Fibroblast of upper back skin (primary cell): Measurements from ENCODE around the gene TMEM138.

Experiments
- DNase-seq: peaks from one replicate; pipeline ENCODE4 v3.0.0-alpha.2; 2013

Gene TMEM138

DNA sequence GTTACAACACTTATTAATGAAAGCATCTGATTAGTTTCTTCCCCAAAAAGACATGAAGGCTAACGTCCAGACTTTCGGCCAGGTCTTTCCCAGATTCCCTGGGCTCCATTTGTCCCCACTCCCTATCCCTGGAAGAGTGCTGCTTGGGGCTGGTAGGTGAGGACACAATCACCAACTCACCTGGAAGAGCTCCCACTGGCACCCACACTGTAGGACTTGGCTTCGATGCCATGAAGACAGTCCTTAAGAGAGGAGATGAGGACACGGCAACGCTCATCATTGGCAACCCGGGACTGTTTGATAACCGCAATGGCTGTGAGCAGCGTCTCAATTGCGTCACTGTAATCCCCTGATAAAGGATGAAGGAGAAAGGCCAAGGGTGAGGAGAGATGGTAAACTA, 49.4 kb downstream of the TMEM138 start:
- DNase-seq, result no peak

GRCh38 chr11:61413496-61413895, 51.3 kb downstream of the TMEM138 start:
- no peak for DNase-seq

- no peak for DNase-seq
Measured at GRCh38 chr11:61414547-61414946, 52.4 kb downstream of the TMEM138 start.

DNA sequence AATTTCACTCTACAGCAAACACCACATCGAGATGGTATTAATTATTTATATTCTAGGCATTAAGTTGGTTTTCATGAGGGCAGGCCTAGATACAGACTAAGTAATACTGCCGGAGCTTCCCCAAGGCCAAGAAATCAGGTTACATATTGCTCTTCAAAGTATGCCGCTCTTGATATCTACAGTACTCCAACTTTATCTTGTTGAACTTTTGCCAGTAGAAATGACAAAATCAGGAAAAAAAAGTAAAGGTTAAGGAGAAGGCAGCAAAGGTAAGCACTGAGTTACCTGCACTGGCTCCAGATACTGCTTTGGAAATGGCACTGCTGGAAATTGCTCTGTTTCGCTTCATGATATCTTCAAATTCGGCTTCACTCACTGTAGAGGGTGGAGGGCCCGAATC, 53.2 kb downstream of the TMEM138 start:
- no peak for DNase-seq

- DNase-seq, result no peak
Measured at GRCh38 chr11:61416941-61417340, 54.8 kb downstream of the TMEM138 start.

GRCh38 chr11:61417670-61418069, 55.5 kb downstream of the TMEM138 start:
- no peak for DNase-seq

- DNase-seq, result no peak
Measured at GRCh38 chr11:61418136-61418535, 56.0 kb downstream of the TMEM138 start.
